ENCODE results near the gene LHX2. TPM values are rescaled to one million over a fixed set of nuclear protein-coding genes. Genes with fewer than 3 reads are reported as not detected.

The LHX2 gene
- total RNA-seq, 2 donors from 2014 or later: not detected

- Histone ChIP-seq H3K36me3 (replicated peaks in 1 of 2; ENCODE audit: insufficient read depth in 1 of 2, low read depth in 2 of 2) (no peaks in the 10 kb centered on the region), H3K4me1 (peaks cover 50% of the 10 kb centered on the region), H3K9me3 (no peaks in the 10 kb centered on the region), H3K4me3 (no peak overlapping the region), H3K27ac (no peak overlapping the region), H3K27me3 (peaks cover 0 to 74% of the 10 kb centered on the region in 2 donors)
- no peak for ATAC-seq
- peak in 1 of 7 experiments; percentile 7 for TF ChIP-seq CTCF (IDR thresholded peaks at IDR 0.05)
- TF ChIP-seq POLR2A (IDR thresholded peaks at IDR 0.05): no peak
- intact Hi-C loops (cut with DNase I): no loop called here
- WGBS, 2 donors: 11 to 19% methylated on average over 38 to 45 of the region's 45 CpGs
- no peak for DNase-seq
Observed at GRCh38 chr9:124016175-124017050, 4.8 kb downstream of the LHX2 start.

- Histone ChIP-seq H3K4me1 (peaks cover 41% of the 10 kb centered on the region), H3K4me3 (no peak overlapping the region), H3K9me3 (no peaks in the 10 kb centered on the region), H3K27ac (no peak overlapping the region), H3K27me3 (peaks cover 0 to 70% of the 10 kb centered on the region in 2 donors), H3K36me3 (replicated peaks in 1 of 2; ENCODE audit: insufficient read depth in 1 of 2, low read depth in 2 of 2) (no peaks in the 10 kb centered on the region)
- WGBS, 2 donors: 3 to 7% methylated on average over 33 to 72 of the region's 73 CpGs
- no peak for DNase-seq
- no peak for TF ChIP-seq CTCF (IDR thresholded peaks at IDR 0.05)
- TF ChIP-seq POLR2A (IDR thresholded peaks at IDR 0.05): no peak
- no peak for ATAC-seq
- intact Hi-C loops (cut with DNase I): no loop called here
Observed at GRCh38 chr9:124017051-124017928, 5.7 kb downstream of the LHX2 start.

GRCh38 chr9:124017929-124018729, 6.6 kb downstream of the LHX2 start:
- 6 to 7% methylated on average over 57 to 64 of the region's 64 CpGs for WGBS, 2 donors
- intact Hi-C loops (cut with DNase I): no loop called here
- H3K27me3 ChIP-seq: peaks cover 0 to 70% of the 10 kb centered on the region in 2 donors
- TF ChIP-seq POLR2A (IDR thresholded peaks at IDR 0.05) (no peak), CTCF (IDR thresholded peaks at IDR 0.05) (no peak)
- no peak overlapping the region for H3K27ac ChIP-seq
- no peak for DNase-seq
- peaks cover 33% of the 10 kb centered on the region for H3K4me1 ChIP-seq
- no peak for ATAC-seq
- H3K4me3 ChIP-seq: no peak overlapping the region
- no peaks in the 10 kb centered on the region for H3K9me3 ChIP-seq
- H3K36me3 ChIP-seq (replicated peaks in 1 of 2; ENCODE audit: insufficient read depth in 1 of 2, low read depth in 2 of 2): no peaks in the 10 kb centered on the region

GRCh38 chr9:124018730-124019697, 7.4 kb downstream of the LHX2 start:
- ATAC-seq: no peak
- TF ChIP-seq POLR2A (IDR thresholded peaks at IDR 0.05) (no peak), CTCF (IDR thresholded peaks at IDR 0.05) (no peak)
- no peak overlapping the region for H3K4me3 ChIP-seq
- peaks cover 33% of the 10 kb centered on the region for H3K4me1 ChIP-seq
- no peak overlapping the region for H3K27ac ChIP-seq
- DNase-seq: no peak
- peaks cover 0 to 62% of the 10 kb centered on the region in 2 donors for H3K27me3 ChIP-seq
- intact Hi-C loops (cut with DNase I): no loop called here
- no peaks in the 10 kb centered on the region for H3K9me3 ChIP-seq
- no peaks in the 10 kb centered on the region for H3K36me3 ChIP-seq (replicated peaks in 1 of 2; ENCODE audit: insufficient read depth in 1 of 2, low read depth in 2 of 2)
- WGBS, 2 donors: 7 to 13% methylated on average over 21 of the region's 21 CpGs
